ENCODE measurements around the gene CDCA8.

- TF ChIP-seq EZH2 (IDR thresholded peaks at IDR 0.05; ENCODE audit: insufficient read depth, low read length) (no peak), CTCF (IDR thresholded peaks at IDR 0.05; ENCODE audit: insufficient read depth, low read depth, low read length) (no peak)
Observed at GRCh38 chr1:37718181-37718900, 26.0 kb downstream of the CDCA8 start.

Data from astrocyte (in vitro differentiated cells and primary cell).